ENCODE measurements around the gene RBFA. TPM values are rescaled to one million over a fixed set of nuclear protein-coding genes. Genes with fewer than 3 reads are reported as not detected.
A peak's percentile ranks its signal among the peaks of the same experiment; 100 is the strongest.

Gene RBFA
- total and polyA plus RNA-seq, 2 of the 13 experiments (the other 11 are each of a cell fraction or from before 2014, with no cell fraction given) = 29.7 to 42.4 TPM

- TF ChIP-seq JUN (CRISPR knock-in tag; IDR thresholded peaks at IDR 0.05) = 0 out of 2 replicates have a peak, but pooled peaks have one; percentile 24
- peak; percentile 48 for TF ChIP-seq ZNF781 (CRISPR knock-in tag; IDR thresholded peaks at IDR 0.05; ENCODE audit: borderline replicate concordance, not compliant biosample characterization)
- no peak for TF ChIP-seq LRRFIP1 (CRISPR knock-in tag; conservative IDR thresholded peaks at IDR 0.05)
- 0 out of 2 replicates have a peak, but pooled peaks have one; percentile 19 for TF ChIP-seq KAT8 (CRISPR knock-in tag; IDR thresholded peaks at IDR 0.05)
- no peak for TF ChIP-seq GPN1 (CRISPR knock-in tag; IDR thresholded peaks at IDR 0.05; ENCODE audit: borderline replicate concordance)
- TF ChIP-seq, protein P1, sequence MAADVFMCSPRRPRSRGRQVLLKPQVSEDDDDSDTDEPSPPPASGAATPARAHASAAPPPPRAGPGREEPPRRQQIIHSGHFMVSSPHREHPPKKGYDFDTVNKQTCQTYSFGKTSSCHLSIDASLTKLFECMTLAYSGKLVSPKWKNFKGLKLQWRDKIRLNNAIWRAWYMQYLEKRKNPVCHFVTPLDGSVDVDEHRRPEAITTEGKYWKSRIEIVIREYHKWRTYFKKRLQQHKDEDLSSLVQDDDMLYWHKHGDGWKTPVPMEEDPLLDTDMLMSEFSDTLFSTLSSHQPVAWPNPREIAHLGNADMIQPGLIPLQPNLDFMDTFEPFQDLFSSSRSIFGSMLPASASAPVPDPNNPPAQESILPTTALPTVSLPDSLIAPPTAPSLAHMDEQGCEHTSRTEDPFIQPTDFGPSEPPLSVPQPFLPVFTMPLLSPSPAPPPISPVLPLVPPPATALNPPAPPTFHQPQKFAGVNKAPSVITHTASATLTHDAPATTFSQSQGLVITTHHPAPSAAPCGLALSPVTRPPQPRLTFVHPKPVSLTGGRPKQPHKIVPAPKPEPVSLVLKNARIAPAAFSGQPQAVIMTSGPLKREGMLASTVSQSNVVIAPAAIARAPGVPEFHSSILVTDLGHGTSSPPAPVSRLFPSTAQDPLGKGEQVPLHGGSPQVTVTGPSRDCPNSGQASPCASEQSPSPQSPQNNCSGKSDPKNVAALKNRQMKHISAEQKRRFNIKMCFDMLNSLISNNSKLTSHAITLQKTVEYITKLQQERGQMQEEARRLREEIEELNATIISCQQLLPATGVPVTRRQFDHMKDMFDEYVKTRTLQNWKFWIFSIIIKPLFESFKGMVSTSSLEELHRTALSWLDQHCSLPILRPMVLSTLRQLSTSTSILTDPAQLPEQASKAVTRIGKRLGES (CRISPR knock-in tag; IDR thresholded peaks at IDR 0.05; ENCODE audit: borderline replicate concordance) = no peak
- no peak for TF ChIP-seq DRAP1 (CRISPR knock-in tag; IDR thresholded peaks at IDR 0.05)
- TF ChIP-seq, protein P2, sequence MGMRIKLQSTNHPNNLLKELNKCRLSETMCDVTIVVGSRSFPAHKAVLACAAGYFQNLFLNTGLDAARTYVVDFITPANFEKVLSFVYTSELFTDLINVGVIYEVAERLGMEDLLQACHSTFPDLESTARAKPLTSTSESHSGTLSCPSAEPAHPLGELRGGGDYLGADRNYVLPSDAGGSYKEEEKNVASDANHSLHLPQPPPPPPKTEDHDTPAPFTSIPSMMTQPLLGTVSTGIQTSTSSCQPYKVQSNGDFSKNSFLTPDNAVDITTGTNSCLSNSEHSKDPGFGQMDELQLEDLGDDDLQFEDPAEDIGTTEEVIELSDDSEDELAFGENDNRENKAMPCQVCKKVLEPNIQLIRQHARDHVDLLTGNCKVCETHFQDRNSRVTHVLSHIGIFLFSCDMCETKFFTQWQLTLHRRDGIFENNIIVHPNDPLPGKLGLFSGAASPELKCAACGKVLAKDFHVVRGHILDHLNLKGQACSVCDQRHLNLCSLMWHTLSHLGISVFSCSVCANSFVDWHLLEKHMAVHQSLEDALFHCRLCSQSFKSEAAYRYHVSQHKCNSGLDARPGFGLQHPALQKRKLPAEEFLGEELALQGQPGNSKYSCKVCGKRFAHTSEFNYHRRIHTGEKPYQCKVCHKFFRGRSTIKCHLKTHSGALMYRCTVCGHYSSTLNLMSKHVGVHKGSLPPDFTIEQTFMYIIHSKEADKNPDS (CRISPR knock-in tag; IDR thresholded peaks at IDR 0.05) = no peak
- peak; percentile 59; the same call in 1 of the 2 replicates for TF ChIP-seq ZNF605 (CRISPR knock-in tag; IDR thresholded peaks at IDR 0.05)
- no peak for TF ChIP-seq HNRNPK (IDR thresholded peaks at IDR 0.05; ENCODE audit: low read depth, low read length, poor library complexity, severe bottlenecking)
- TF ChIP-seq, protein P3, sequence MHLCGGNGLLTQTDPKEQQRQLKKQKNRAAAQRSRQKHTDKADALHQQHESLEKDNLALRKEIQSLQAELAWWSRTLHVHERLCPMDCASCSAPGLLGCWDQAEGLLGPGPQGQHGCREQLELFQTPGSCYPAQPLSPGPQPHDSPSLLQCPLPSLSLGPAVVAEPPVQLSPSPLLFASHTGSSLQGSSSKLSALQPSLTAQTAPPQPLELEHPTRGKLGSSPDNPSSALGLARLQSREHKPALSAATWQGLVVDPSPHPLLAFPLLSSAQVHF (CRISPR knock-in tag; IDR thresholded peaks at IDR 0.05) = no peak
- no peak for TF ChIP-seq ZNF354B (CRISPR knock-in tag; IDR thresholded peaks at IDR 0.05)
- TF ChIP-seq RELA (CRISPR knock-in tag; IDR thresholded peaks at IDR 0.05) = no peak
- TF ChIP-seq POLR2AphosphoS5 (IDR thresholded peaks at IDR 0.05; ENCODE audit: low read depth, low read length) = no peak
- TF ChIP-seq ZSCAN31 (CRISPR knock-in tag; IDR thresholded peaks at IDR 0.05; ENCODE audit: low read depth) = no peak
- no peak for TF ChIP-seq ZNF775 (CRISPR knock-in tag; IDR thresholded peaks at IDR 0.05; ENCODE audit: borderline replicate concordance)
- 0 out of 2 replicates have a peak, but pooled peaks have one; percentile 54 for TF ChIP-seq ZNF264 (CRISPR knock-in tag; IDR thresholded peaks at IDR 0.05)
- no peak for TF ChIP-seq ZNF143 (CRISPR knock-in tag; IDR thresholded peaks at IDR 0.05)
- no peak for TF ChIP-seq MTF1 (CRISPR knock-in tag; IDR thresholded peaks at IDR 0.05)
- TF ChIP-seq, protein P4, sequence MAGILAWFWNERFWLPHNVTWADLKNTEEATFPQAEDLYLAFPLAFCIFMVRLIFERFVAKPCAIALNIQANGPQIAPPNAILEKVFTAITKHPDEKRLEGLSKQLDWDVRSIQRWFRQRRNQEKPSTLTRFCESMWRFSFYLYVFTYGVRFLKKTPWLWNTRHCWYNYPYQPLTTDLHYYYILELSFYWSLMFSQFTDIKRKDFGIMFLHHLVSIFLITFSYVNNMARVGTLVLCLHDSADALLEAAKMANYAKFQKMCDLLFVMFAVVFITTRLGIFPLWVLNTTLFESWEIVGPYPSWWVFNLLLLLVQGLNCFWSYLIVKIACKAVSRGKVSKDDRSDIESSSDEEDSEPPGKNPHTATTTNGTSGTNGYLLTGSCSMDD (CRISPR knock-in tag; IDR thresholded peaks at IDR 0.05) = no peak
- TF ChIP-seq ZNF17 (CRISPR knock-in tag; IDR thresholded peaks at IDR 0.05) = no peak
- TF ChIP-seq SIN3A (IDR thresholded peaks at IDR 0.05; ENCODE audit: borderline replicate concordance, low read depth, low read length) = no peak
These were observed 49.1 kb upstream of the RBFA start (continued) for GRCh38 chr18:79985172-79985571.

All from HepG2 (cell line).